HG02884 (cell line): ENCODE measurements around the gene MTX2.
A peak's percentile ranks its signal among the peaks of the same experiment; 100 is the strongest.
"Not testable (repeated sequence)": the region's sequence is repeated elsewhere in the genome, so short reads cannot be mapped to it uniquely, and the experiment has no call there.

ENCODE experiments used
- ATAC-seq: cut with Tn5 transposase; IDR thresholded peaks from one replicate; pipeline ENCODE4 v1.9.1; 2021; ENCODE audit warnings: mild to moderate bottlenecking, moderate library complexity; ENCODE audit not compliant: unreplicated experiment

Gene MTX2

DNA sequence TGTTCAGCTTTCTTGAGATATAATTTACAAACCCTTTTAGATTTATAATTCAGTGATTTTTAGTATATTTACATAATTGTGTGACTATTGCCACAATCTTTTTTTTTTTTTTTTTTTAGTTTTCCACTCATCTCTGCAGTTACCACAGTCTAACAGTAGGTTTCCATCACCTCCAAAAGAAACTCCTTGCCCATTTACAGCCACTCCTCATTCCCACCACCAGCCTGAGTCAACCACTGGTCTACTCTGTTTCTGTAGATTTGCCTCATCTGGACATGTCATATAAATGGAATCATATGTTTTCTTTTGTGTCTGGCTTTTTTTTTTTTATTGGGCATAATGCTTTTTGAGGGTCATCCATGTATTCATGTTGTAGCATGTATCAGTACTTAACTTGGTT, 16.1 kb downstream of the MTX2 start:
- no peak for ATAC-seq

DNA sequence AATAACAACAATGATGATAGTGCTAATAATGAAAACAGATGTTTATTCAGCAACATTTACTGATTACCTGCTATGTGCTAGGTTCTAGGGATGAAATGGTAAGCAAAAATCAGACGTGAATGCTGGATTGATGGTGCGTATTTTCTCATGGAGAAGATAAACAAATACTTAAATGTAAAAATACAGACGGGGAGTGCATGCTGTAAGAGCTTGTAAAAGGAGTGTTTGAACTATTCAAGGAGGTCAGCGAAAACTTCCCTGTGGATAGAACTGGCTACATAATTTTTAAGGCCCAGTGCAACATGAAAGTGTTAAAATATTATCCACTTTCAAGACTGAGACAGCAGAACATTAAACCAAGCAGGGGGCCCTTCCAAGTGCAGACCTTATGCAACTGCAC, 22.1 kb downstream of the MTX2 start:
- ATAC-seq, result no peak

DNA sequence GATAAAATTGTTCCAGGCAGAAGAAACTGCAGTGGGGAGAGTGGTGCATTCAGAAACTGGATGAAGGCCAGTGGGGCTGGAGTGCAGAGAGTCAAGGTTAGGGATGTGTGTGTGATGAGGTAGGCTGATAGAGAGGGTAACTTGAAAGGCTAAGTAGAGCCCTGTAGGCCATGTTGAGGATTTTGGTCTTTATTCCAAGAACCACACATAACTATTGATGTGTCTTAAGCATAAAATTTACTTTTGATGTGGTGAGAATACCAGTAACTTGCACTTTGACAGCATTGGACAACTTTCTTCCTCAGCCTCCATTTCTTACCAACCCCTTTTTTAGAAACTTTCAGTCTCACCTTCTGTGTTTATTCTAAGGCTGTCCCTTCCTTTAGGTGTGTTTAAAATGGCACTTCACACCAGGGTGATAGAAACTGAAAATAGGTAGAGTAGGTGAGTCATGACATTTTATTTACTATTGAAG, 22.6 kb downstream of the MTX2 start:
- peak; percentile 85 for ATAC-seq

DNA sequence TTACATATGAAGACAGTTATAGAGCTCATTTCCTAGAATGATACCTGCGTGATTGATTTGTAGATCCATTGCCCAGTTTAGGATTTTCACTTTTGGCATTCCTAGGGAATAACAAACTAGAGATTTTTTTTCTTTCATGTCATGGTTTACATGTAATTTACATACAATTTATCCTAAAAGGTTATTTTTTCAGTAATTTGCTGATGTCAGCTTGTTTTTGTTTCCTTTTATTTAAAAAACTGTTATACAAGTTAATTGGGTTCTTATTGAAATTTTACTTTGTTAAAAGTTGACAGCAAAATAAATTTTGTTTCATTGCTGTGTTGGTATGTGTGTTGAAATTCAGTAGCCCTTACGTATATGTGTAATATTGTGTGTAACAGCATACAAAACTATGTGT, 23.4 kb downstream of the MTX2 start:
- ATAC-seq, result no peak

DNA sequence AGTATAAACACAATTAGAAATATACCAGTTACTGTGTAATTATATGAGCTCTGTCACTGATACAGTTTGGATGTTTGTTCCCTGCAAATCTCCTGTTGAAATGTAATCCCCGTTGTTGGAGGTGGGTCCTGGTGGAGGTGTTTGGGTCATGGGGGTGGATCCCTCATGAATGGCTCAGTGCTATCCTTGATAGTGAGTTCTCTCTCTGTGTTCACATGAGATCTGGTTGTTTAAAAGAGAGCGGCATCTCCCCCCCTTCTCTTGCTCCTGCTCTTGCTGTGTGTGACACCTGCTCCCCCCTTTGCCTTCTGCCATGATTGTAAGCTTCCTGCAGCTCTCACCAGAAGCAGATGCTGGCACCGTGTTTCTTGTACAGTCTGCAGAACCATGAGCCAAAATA, 24.1 kb downstream of the MTX2 start:
- ATAC-seq, result no peak

DNA sequence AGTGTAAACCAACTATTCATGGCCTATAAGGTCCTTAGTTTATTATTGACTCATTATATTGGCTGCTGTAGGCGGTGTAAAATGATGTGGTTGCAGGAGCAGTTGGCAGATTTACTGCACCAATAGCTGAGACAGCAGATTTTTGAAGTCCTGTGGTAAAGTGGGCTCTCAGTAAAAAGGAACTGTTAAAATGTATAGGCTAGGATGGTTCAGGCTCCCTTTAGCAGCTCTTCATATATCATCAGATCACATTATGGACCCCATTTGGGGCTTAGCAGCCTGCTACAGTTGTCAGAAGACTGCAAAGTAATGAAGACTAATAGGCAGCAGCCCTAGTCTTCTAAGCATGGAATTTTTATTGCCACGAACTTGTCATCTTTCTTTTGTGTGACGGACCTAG, 27.8 kb downstream of the MTX2 start:
- no peak for ATAC-seq

DNA sequence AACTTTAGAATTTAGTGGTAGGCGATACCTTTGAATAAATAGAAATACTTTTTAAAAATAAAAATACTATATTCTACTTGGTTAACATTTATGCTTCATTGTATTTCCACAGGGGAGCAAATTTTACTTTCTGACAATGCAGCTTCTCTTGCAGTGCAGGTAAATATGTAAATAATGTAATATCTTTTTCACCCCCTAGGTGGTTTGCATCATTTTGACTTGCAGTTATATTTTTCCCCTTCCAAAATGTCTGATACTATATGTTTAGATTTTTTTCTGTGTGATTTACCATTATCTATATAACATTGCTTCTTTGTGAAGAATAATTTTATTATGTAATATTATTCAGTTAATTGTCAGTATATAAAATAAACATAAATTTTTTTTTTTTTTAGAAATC, 28.5 kb downstream of the MTX2 start:
- no peak for ATAC-seq

DNA sequence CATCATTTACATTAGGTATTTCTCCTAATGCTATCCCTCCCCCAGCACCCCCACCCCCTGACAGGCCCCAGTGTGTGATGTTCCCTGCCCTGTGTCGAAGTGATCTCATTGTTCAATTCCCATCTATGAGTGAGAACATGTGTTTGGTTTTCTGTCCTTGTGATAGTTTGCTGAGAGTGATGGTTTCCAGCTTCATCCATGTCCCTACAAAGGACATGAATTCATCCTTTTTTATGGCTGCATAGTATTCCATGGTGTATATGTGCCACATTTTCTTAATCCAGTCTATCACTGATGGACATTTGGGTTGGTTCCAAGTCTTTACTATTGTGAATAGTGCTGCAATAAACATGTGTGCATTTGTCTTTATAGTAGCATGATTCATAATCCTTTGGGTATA, 36.8 kb downstream of the MTX2 start:
- ATAC-seq, result not testable (repeated sequence)

DNA sequence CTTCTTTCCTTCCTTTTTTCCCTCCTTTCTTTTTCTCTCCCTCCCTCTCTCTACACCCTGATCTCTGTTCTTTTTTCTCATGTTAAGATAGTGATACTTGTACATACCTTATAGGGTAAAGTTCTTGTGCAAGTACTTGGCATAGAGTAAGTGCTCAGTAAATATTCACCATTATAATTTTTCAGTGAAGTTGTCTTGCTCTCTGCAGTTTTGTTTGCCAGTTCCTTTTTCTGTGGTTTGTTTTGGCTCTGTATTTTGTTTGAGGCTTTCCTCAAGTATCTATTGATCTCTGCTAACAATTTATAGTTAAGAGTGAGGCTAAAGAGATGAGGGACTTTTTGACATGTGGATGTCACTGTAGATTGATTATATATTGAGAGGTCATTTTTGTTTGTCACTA, 48.0 kb downstream of the MTX2 start:
- no peak for ATAC-seq

DNA sequence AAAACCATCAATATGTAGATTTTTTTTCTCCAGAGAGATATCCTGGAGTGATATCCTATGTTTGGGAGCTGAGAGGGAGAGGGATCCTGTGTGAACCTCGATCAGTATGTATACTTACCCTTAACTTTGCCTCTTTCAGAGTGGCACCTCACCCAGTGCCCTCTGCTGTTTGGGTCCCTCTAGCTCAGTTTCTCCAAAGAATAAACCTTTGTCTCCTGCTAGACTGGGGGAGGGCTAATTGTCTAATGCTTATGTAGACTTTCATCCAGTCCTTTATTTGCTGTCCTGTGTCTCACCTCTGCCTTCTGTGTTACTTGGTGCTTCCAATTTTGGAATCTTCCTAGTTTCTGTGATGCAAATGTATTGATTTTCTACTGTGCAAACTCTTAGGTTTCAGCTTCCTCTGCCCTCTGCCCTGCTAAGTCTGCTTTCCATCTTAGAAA, 48.4 kb downstream of the MTX2 start:
- no peak for ATAC-seq

DNA sequence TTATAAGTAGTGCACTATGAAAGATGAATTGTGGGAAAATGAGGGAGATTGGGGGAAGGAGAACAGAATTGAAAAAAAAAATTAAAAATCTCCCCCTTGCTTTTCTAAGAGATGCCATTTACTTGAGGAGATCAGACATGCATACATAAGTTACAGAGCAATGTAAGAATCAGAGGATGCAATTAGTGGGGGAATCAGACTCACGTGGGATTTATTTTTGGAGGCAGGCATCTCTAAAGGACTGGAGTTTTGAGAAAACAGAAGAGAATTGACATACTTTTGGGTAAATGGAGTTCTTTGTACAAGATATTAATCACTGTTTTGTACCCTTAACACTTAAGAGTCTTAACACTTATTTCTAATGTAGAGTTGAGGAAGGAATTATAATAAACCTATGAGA, 52.7 kb downstream of the MTX2 start:
- no peak for ATAC-seq

DNA sequence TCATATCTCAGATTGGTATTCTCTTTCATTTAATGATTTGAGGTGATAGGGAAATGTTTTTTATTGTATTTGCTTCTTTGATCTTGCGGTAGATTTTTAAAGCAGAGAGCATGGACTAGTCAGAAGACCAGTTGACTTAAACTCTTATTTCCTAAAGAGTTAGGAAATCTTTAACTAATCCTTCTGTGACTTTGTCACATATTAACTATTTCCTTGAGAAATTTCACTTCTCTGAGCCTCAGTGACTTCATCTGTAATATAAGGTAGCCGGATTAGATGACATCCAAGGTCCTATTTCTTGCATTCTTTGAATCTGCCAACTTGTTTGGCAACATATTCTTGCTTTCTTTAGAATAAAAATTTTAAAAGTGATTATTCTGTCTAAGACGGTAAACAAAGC, 55.6 kb downstream of the MTX2 start:
- ATAC-seq, result no peak

DNA sequence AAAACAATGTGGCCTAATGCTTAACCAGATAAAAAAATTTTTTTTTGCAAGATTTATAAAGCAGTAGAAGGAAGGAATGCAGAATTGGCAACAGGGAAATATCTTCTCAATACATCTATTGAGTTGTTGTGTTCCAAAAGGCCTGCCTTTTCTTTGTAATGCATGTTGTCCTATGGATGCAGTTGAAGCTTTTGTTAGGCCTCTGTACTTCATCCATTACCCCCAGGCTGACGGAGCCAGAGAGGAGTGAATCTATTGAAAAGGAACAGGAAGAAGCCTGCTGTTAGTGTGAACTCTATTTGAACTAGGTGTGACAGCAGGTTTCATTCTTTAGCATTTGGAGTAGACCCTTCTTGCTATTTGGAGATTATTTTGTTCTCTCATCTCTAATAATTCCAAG, 56.5 kb downstream of the MTX2 start:
- ATAC-seq, result no peak

DNA sequence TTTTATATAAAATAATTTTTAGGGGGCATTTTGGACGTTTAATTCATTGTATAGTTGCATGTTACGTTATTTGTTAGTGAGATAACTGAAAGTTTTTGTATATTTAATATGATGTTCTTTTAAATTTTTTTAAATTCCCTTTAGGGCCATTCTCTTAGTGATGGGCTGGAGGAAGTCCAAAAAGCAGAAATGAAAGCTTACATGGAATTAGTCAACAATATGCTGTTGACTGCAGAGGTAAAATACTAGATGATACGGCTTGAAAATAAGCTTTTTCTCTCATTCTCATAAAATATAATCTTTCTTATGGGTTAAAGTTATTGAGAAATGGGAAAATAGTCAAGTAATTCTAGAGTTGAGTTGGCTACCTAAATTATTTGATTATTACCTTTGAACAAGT, 58.9 kb downstream of the MTX2 start:
- ATAC-seq, result no peak

DNA sequence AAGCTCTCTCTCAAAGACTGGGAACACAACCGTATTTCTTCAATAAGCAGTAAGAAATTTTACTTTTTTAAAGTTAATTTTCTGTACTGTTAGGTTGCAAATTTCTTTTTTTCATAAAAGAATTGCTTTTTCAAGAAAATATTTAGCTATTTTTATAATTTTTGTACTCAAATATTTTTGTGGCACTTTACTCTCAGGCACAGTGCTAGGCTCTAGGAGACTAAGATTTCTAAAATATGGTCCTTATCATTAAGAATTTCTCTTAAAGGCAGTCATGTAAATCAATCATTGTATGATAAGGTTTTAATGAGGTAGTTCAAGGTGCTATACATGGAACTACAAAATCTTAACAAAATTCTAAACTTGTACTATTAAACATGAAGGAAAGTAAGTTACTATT, 61.4 kb downstream of the MTX2 start:
- no peak for ATAC-seq

DNA sequence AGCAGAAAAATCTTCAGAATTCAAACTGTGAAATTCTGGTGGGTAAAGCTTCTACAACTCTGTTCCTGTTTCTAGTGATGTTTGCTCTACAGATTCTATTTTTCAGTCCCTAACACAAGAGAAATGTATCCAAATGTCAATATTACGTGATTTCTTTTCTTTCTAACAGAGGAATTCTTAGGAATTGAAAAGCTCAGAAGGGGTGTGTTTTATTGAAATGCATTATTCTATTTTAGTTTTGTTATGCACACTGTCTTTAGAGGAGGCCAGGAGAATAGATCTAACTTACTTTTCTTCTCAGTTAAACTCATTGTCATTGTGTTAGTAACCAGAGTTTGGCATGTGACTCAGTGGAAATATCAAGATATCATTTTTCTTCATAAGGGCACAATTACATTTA, 62.4 kb downstream of the MTX2 start:
- no peak for ATAC-seq

DNA sequence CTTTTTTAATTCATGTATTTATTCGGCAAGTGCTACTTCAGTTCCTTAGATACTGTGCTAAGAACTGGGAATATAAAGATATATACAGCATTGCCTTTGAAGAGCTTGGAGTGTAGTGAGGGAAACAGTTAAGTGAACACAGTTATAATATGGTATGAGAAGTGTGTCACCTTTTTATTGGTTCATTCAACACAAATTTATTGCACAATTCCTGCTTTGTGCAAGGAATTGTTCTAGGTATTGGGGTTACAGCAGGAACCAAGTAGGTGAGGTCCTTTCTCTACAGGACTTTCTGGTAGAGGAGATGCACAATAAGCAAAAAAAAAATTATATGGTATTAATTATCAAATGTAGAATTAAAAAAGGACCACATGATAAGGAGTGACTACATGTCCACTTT, 65.5 kb downstream of the MTX2 start:
- no peak for ATAC-seq

DNA sequence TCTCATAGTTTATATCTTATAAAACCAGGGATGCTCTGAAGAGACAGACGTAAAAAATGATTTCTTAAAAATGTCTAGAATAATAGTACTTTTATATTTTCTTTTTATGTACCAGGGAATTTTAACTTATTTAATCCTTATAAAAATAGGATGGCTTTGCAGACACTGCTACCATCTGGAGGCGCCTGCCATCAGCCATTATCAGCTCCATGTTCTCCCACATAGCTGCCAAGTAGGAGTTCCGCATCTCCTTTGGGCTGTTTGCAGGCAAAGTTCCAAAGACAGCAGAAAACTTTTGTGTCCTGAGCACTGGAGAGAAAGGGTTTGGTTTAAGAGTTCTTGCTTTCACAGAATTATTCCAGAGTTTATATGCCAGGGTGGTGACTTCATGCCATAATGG, 69.2 kb downstream of the MTX2 start:
- no peak for ATAC-seq

DNA sequence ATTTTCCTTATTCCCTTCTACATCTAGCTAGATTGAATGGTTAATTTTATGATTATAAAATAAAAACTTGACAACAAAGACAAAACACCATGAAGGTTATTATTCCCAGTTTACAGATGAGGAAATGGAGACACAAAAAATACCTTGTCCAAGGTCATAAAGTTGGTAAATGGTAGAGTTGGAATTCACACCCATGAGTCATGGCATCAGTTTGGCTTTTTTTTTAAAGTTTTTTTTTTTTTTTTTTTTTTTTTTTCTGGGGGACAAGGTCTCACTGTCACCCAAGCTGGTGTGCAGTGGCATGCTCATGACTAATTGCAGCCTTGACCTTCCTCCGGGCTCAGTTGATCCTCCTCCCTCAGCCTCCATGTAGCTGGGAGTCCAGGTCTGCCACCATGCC, 70.0 kb downstream of the MTX2 start:
- no peak for ATAC-seq

DNA sequence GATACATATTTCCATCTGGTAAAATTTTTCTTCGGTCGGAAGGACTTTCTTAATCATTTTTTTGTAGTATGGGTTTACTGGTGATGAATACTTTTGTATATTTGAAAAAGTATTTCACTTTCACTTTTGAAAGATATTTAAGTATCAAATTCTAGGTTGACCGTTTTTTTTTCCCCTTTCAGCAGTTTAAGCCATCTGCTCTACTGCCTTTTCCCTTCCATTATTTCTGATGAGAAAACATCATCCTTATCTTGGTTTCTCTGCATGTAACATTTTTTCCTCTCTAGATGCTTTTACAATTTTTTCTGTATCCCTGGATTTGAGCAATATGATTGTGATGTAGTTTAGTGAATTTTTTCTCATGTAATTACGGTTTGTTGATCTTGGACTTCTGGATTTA, 87.0 kb downstream of the MTX2 start:
- ATAC-seq, result no peak

DNA sequence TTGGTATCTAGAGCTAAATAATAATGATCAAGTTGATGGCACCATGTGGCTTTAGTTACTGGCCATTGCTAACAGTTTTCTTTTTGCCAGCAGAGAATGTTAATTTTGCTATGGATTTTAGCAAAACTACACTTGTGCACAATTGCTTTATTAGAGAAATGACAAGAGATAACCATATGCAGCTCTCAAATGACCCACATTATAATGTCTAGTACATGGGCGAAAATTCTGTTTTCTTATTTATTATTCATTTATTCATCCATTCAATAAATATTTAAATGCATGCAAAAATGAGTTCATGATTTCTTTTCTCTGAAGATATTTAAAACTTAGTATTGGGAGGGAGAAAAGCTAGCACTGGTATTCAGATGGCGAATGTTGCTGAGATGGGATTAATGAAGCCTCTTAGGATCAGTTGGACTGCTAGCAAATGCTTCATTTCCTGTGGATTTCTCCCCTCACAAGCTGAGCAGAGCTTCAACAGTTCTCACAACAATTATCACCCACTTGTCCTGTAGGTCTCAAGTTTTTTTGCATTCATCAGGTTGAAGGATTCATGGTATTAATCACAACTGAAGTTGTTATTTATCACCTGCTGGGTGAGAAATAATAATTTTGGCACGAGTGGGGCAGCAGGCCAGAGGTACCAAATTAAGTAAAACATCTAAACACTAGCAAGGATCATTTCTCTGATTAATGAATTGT, 95.2 kb downstream of the MTX2 start:
- no peak for ATAC-seq

DNA sequence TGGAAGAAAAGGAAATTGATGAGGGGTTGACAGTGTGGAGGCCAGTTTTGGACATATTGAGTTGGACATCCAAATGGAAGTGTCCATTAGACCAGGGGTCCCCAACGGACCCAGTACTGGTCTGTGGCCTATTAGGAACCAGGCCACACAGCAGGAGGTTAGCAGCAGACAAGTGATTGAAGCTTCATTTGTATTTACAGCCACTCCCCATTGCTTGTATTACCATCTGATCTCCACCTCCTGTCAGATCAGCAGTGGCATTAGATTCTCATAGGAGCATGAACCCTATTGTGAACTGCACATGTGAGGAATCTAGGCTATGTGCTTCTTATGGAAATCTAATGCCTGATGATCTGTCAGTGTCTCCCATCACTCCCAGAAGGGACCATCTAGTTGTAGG, 99.1 kb downstream of the MTX2 start:
- ATAC-seq, result no peak

DNA sequence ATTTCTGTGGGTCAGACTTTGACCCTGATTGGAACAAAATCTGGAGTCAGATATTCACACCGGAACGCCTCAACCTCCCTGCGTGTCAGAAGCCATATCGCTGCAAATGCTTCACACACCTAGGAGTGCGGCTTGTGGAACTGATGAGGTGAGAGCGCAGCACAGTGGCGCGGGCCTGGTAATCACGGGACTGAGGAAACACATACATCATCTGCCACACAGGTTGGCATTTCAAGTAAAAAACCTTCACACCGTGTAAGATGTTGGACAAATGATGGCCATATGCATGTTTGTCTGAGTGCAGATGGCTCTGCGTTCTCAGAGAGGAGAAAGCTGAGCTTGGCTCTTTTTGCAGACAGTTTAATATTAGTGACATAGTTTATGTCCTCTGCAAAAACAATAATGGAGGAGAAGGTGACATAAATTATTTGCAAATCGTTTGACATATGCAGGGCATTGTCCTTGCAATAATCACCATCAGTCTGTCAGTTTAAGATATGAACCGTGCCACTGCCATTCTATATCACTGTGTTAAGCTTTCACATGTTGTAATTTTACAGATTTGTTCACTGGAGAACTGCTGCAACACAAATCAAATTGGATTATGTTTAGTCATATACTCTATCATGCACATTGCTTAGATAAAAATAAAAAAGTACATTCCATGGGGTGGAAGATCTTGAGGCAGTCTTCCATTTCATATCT, 101.4 kb downstream of the MTX2 start:
- no peak for ATAC-seq
